HG02798 (cell line): ENCODE data around the gene MSANTD7.

Experiments used
- ATAC-seq: cut with Tn5 transposase; IDR thresholded peaks from one replicate; pipeline ENCODE4 v1.9.1; 2021; ENCODE audit warnings: mild to moderate bottlenecking; ENCODE audit not compliant: unreplicated experiment, poor library complexity

MSANTD7 gene

GRCh38 chr10:14879124-14879927 lies 41.2 kb downstream of the MSANTD7 start:
- ATAC-seq, result peak; percentile 0

GRCh38 chr10:14879928-14880193 lies 41.8 kb downstream of the MSANTD7 start:
- ATAC-seq, result no peak

GRCh38 chr10:14880229-14880628 lies 42.1 kb downstream of the MSANTD7 start:
- no peak for ATAC-seq

GRCh38 chr10:14884082-14884481 lies 46.0 kb downstream of the MSANTD7 start:
- ATAC-seq, result no peak
